CD4-positive, CD25-positive, alpha-beta regulatory T cell (primary cell): Measurements from ENCODE around the gene UQCRC1. TPM values are rescaled to one million over a fixed set of nuclear protein-coding genes. Genes with fewer than 3 reads are reported as not detected.

Source experiments
- ATAC-seq, 2 donors: fragments of 150-1000 bp; cut with Tn5 transposase; one replicate each; pipeline ENCODE4 v1.10.0; 2021; ENCODE audit warnings: low read depth in 2 of 2, moderate number of reproducible peaks in 2 of 2, moderate library complexity in 1 of 2
- DNase-seq, 3 donors: peaks; one replicate each; pipeline versions ENCODE4 v3.0.0 to v3.0.0-alpha.2; 2012 to 2022; ENCODE audit warnings: mixed read lengths in 1 of 3
- H3K27ac ChIP-seq: one replicate; pipeline ENCODE4 v1.7.0; 2013; ENCODE audit warnings: mild to moderate bottlenecking, low read length; ENCODE audit not compliant: insufficient read depth, poor library complexity, severe bottlenecking
- H3K27me3 ChIP-seq: one replicate; pipeline ENCODE4 v1.7.0; 2013; ENCODE audit warnings: low read length; ENCODE audit not compliant: control insufficient read depth, insufficient read depth
- H3K36me3 ChIP-seq: one replicate; pipeline ENCODE4 v1.7.0; 2013; ENCODE audit warnings: mild to moderate bottlenecking, low read length, moderate library complexity; ENCODE audit not compliant: control insufficient read depth, insufficient read depth
- H3K4me1 ChIP-seq: 2 replicates; pipeline ENCODE4 v1.7.0; 2013; ENCODE audit warnings: mild to moderate bottlenecking, low read length; ENCODE audit not compliant: insufficient read depth, control insufficient read depth, poor library complexity, severe bottlenecking
- H3K4me3 ChIP-seq: one replicate; pipeline ENCODE4 v1.7.0; 2013; ENCODE audit warnings: low read depth, mild to moderate bottlenecking, low read length, moderate library complexity
- H3K9me3 ChIP-seq, 2 experiments: 1 replicate in 1 of 2; 2 replicates in 1 of 2; pipeline ENCODE4 v1.7.0; 2013; ENCODE audit warnings: low read length in 2 of 2, mild to moderate bottlenecking in 1 of 2, moderate library complexity in 1 of 2; ENCODE audit not compliant: control insufficient read depth in 2 of 2
- H3K27ac Mint-ChIP-seq, 3 donors: one replicate each; pipeline ENCODE4 v1.8.0; 2020 to 2022; ENCODE audit warnings: mild to moderate bottlenecking in 3 of 3, mixed read lengths in 3 of 3, moderate library complexity in 2 of 3
- H3K27me3 Mint-ChIP-seq: one replicate; pipeline ENCODE4 v1.8.0; 2022; ENCODE audit warnings: mild to moderate bottlenecking, mixed read lengths
- H3K36me3 Mint-ChIP-seq: one replicate; pipeline ENCODE4 v1.8.0; 2020; ENCODE audit warnings: mixed read lengths
- H3K4me1 Mint-ChIP-seq, 4 donors: one replicate each; pipeline ENCODE4 v1.8.0; 2020 to 2022; ENCODE audit warnings: mixed read lengths in 4 of 4, mild to moderate bottlenecking in 1 of 4
- H3K4me3 Mint-ChIP-seq, 4 donors: one replicate each; pipeline ENCODE4 v1.8.0; 2020 to 2022; ENCODE audit warnings: mild to moderate bottlenecking in 4 of 4, mixed read lengths in 4 of 4, moderate library complexity in 3 of 4
- H3K9me3 Mint-ChIP-seq, 7 donors: one replicate each; pipeline ENCODE4 v1.8.0; 2020 to 2022; ENCODE audit warnings: mixed read lengths in 7 of 7, mild to moderate bottlenecking in 3 of 7, moderate library complexity in 2 of 7
- polyA plus RNA-seq, 4 donors: library from polyadenylated mRNA; unstranded; fragments of 300-500 nt; fragmentation: Illumina TruSeq; gene quantifications; one replicate each; pipeline ENCODE4 v1.2.3, GENCODE V29; 2021
- total RNA-seq: library from RNA; stranded (reverse); gene quantifications from one replicate; pipeline ENCODE4 v1.2.3, GENCODE V29; 2022

The UQCRC1 gene
- total and polyA plus RNA-seq, 5 donors from 2014 or later, result 111 to 234 (median 186) TPM

- H3K27ac ChIP-seq, result no peak overlapping the region
- peaks cover 5% of the 10 kb centered on the region for H3K4me1 ChIP-seq
- no peaks in the 10 kb centered on the region for H3K27me3 ChIP-seq
- Mint-ChIP-seq H3K27me3 (peaks cover 40% of the 10 kb centered on the region), H3K9me3 (peaks cover 0 to 2% (median 0%) of the 10 kb centered on the region in 7 donors), H3K36me3 (no peaks in the 10 kb centered on the region), H3K4me3 (no peak overlapping the region), H3K27ac (no peak overlapping the region), H3K4me1 (peaks cover 0 to 14% (median 0%) of the 10 kb centered on the region in 4 donors)
- DNase-seq (no peak), ATAC-seq (no peak)
- H3K9me3 ChIP-seq, result no peaks in the 10 kb centered on the region
- H3K36me3 ChIP-seq, result no peaks in the 10 kb centered on the region
- no peak overlapping the region for H3K4me3 ChIP-seq
These were observed 18.0 kb downstream of the UQCRC1 start for GRCh38 chr3:48591436-48591835.

DNA sequence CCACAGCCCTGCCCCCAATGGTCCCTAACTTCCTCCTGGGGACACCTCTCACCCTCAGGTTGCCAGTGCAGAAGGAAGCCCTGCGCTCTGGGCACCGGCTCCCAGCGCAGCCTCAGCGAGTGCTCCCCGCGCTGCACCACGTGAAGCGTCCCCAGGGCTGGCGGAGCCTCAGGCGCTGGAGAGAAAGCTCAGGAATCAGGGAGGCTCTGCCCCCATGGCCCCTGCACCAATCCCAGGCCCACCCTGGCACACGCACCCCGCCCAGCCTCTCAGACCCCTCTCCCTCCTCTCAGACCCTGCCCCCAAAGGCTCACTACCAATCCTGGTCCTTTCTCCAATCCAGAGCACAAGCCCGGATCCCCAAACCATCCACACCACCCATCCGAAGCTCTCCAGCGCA, 21.2 kb downstream of the UQCRC1 start:
- Mint-ChIP-seq H3K4me3 (no peak overlapping the region), H3K36me3 (no peaks in the 10 kb centered on the region), H3K27me3 (peaks cover 28% of the 10 kb centered on the region), H3K4me1 (peaks cover 0 to 3% (median 0%) of the 10 kb centered on the region in 4 donors), H3K27ac (no peak overlapping the region), H3K9me3 (no peaks in the 10 kb centered on the region)
- H3K36me3 ChIP-seq, result no peaks in the 10 kb centered on the region
- H3K4me1 ChIP-seq, result no peaks in the 10 kb centered on the region
- no peak for ATAC-seq
- H3K4me3 ChIP-seq, result no peak overlapping the region
- no peaks in the 10 kb centered on the region for H3K27me3 ChIP-seq
- H3K9me3 ChIP-seq, result no peaks in the 10 kb centered on the region
- H3K27ac ChIP-seq, result no peak overlapping the region
- DNase-seq, result no peak

DNA sequence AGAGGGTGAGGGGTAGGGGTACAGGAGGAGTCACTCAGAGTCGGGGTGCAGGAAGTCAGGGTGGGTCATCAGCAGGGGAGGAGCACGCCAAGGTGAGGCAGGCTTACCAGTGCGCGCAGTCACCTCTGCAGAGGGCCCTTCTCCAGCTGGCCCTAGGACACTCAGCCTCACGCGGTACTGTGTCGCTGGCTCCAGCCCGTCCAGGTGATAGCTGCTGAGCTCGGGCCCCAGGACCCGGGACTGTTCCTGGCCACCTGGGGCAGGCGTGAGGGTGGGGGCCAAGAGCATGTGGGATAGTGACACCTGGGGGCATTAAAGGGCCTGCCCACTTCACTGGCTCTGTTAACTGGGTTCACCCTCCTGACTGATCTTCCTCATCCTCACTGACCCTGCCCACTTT, 21.8 kb downstream of the UQCRC1 start:
- Histone ChIP-seq H3K9me3 (no peaks in the 10 kb centered on the region), H3K36me3 (no peaks in the 10 kb centered on the region)

DNA sequence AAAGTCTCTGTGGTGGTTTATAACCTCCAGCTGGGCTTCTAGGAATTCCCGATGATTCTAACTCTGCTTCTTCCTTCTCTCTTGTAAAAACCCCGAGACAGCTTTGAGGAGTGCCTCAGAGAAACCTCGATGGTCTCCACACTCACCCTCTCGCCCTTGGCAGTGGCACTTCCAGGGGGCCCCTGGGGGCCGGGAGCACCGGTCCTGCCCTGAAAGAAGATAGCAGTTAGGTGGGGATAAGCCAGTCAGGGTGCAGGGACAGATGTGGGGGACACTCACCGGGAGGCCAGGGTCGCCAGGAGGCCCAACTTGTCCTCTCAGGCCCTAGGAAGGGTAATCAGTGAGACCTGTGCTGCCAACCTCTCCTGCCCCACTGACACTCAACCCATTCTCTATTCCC, 24.0 kb downstream of the UQCRC1 start:
- no peaks in the 10 kb centered on the region for H3K9me3 ChIP-seq
- H3K27ac Mint-ChIP-seq, result no peak overlapping the region

More for the DNA sequence above, 21.8 kb downstream of the UQCRC1 start:
- DNase-seq, result no peak
- H3K36me3 Mint-ChIP-seq, result no peaks in the 10 kb centered on the region
- H3K27me3 ChIP-seq, result no peaks in the 10 kb centered on the region
- H3K4me3 Mint-ChIP-seq, result no peak overlapping the region
- H3K27ac Mint-ChIP-seq, result no peak overlapping the region
- no peak overlapping the region for H3K27ac ChIP-seq
- H3K27me3 Mint-ChIP-seq, result peaks cover 28% of the 10 kb centered on the region
- H3K4me1 ChIP-seq, result no peaks in the 10 kb centered on the region
- H3K4me3 ChIP-seq, result no peak overlapping the region
- no peaks in the 10 kb centered on the region for H3K9me3 Mint-ChIP-seq
- ATAC-seq, result no peak
- H3K4me1 Mint-ChIP-seq, result peaks cover 0 to under 1% (median 0%) of the 10 kb centered on the region in 4 donors

DNA sequence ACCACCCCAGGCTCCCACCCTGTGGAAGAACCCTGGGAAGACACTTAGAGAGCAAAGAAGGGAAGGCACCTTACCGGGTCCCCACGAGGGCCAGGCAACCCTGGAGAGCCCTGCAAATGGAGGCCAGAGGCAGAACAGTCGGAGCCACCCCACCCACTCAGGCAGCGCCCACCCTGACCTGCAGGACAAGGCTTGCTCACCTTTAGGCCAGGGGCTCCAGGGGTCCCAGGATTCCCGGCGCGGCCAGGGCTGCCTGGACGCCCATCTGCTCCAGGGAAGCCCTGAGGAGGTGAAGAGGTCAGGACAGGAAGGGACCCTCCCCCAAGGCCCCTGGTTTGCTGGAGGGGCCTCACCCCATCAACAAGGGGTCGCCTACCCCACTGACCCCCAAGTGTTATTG, 24.6 kb downstream of the UQCRC1 start:
- Histone ChIP-seq H3K9me3 (no peaks in the 10 kb centered on the region), H3K27ac (no peak overlapping the region), H3K4me1 (no peaks in the 10 kb centered on the region), H3K27me3 (peaks cover 2% of the 10 kb centered on the region), H3K36me3 (no peaks in the 10 kb centered on the region), H3K4me3 (no peak overlapping the region)
- no peak overlapping the region for H3K27ac Mint-ChIP-seq
- H3K36me3 Mint-ChIP-seq, result no peaks in the 10 kb centered on the region
- H3K4me1 Mint-ChIP-seq, result no peaks in the 10 kb centered on the region
- H3K27me3 Mint-ChIP-seq, result peaks cover 19% of the 10 kb centered on the region
- H3K9me3 Mint-ChIP-seq, result no peaks in the 10 kb centered on the region
- DNase-seq, result no peak
- H3K4me3 Mint-ChIP-seq, result no peak overlapping the region
- no peak for ATAC-seq

More for the DNA sequence above, 24.0 kb downstream of the UQCRC1 start:
- ATAC-seq, result no peak
- Histone ChIP-seq H3K27ac (no peak overlapping the region), H3K36me3 (no peaks in the 10 kb centered on the region), H3K4me1 (no peaks in the 10 kb centered on the region), H3K4me3 (no peak overlapping the region), H3K27me3 (no peaks in the 10 kb centered on the region)
- no peaks in the 10 kb centered on the region for H3K9me3 Mint-ChIP-seq
- H3K27me3 Mint-ChIP-seq, result peaks cover 21% of the 10 kb centered on the region
- no peaks in the 10 kb centered on the region for H3K4me1 Mint-ChIP-seq
- DNase-seq, result no peak
- no peak overlapping the region for H3K4me3 Mint-ChIP-seq
- no peaks in the 10 kb centered on the region for H3K36me3 Mint-ChIP-seq

DNA sequence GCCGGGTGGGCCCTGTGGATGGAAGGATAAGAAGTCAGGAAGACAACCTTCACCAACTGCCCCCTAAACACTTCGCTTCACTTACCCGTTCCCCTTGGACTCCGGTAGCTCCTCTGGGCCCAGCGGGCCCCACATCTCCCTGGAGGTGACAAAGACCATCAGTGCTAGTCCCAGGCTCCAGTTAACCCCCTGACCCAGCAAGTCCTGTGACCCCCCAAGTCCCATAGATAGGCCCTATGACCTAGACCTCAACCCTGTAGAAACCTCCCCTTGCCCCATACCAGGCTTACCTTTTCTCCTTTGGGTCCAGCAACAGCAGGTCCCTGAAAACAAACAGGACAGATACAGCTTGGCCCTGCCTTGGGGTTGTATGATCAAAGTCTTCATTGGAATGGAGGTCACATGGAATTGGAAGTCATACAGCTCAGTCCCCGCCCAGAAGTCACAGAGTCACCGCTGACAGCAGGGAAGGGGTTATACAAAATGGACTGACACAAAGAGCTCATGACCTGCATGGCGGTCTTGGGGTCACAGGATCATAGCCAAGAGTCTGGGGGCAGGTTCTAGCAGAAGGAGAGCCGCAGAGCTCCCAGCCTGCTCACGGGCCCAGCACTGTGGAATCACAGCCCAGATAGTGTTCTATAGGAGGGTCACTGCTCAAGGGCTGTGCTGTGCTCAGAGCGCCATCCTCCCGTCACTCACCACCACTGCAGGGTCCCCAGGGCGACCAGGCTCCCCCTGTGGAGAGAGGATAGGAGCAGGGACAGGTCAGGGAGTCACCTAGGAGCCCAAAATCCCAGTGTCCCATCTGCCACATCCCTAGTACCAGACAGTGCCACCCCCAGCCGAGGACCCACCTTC, 27.6 kb downstream of the UQCRC1 start:
- Mint-ChIP-seq H3K36me3 (no peaks in the 10 kb centered on the region), H3K27ac (no peak overlapping the region), H3K4me1 (no peaks in the 10 kb centered on the region), H3K27me3 (peaks cover 6% of the 10 kb centered on the region), H3K4me3 (no peak overlapping the region), H3K9me3 (no peaks in the 10 kb centered on the region)
- DNase-seq, result no peak
- no peak for ATAC-seq
- H3K27ac ChIP-seq, result no peak overlapping the region
- no peaks in the 10 kb centered on the region for H3K9me3 ChIP-seq
- H3K27me3 ChIP-seq, result peaks cover 2% of the 10 kb centered on the region
- no peak overlapping the region for H3K4me3 ChIP-seq
- no peaks in the 10 kb centered on the region for H3K36me3 ChIP-seq
- no peaks in the 10 kb centered on the region for H3K4me1 ChIP-seq

DNA sequence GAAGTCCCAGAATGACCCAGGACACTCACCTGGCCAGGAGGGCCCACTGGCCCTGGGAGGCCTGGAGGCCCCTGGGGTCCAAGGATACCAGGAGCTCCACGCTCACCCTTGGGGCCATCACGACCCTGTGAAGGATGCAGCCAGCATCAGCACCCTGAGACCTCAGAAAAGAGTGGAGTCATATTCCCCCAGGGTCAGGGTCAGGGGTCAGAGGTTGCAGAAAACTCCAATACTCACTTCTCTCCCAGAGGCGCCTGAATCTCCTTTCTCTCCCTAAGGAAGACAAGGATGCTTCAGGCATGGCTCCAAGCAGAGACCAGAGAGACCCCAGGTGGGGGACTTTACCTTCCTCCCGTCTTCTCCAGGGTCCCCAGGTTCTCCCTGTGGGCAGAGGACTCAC, 32.8 kb downstream of the UQCRC1 start:
- Mint-ChIP-seq H3K4me3 (no peak overlapping the region), H3K27me3 (peaks cover 5% of the 10 kb centered on the region), H3K4me1 (no peaks in the 10 kb centered on the region), H3K27ac (no peak overlapping the region), H3K9me3 (no peaks in the 10 kb centered on the region), H3K36me3 (no peaks in the 10 kb centered on the region)
- Histone ChIP-seq H3K9me3 (no peaks in the 10 kb centered on the region), H3K4me3 (no peak overlapping the region), H3K4me1 (no peaks in the 10 kb centered on the region), H3K27me3 (peaks cover 2% of the 10 kb centered on the region), H3K27ac (no peak overlapping the region), H3K36me3 (no peaks in the 10 kb centered on the region)
- ATAC-seq (no peak), DNase-seq (no peak)

- Mint-ChIP-seq H3K4me1 (no peaks in the 10 kb centered on the region), H3K4me3 (no peak overlapping the region)
- no peaks in the 10 kb centered on the region for H3K36me3 ChIP-seq
These were observed 34.1 kb downstream of the UQCRC1 start for GRCh38 chr3:48575366-48575765.

More at GRCh38 chr3:48575366-48575765, 34.1 kb downstream of the UQCRC1 start:
- Mint-ChIP-seq H3K27ac (no peak overlapping the region), H3K9me3 (no peaks in the 10 kb centered on the region), H3K27me3 (peaks cover 5% of the 10 kb centered on the region), H3K36me3 (no peaks in the 10 kb centered on the region)
- H3K27me3 ChIP-seq, result peaks cover 2% of the 10 kb centered on the region
- no peak overlapping the region for H3K27ac ChIP-seq
- H3K4me3 ChIP-seq, result no peak overlapping the region
- DNase-seq, result no peak
- no peak for ATAC-seq
- no peaks in the 10 kb centered on the region for H3K4me1 ChIP-seq
- no peaks in the 10 kb centered on the region for H3K9me3 ChIP-seq
